CD4-positive, alpha-beta T cell treated with Interleukin-21 for 1 hour (primary cell): ENCODE results near the gene PHACTR4.
A peak's percentile ranks its signal among the peaks of the same experiment; 100 is the strongest.
"Not testable (repeated sequence)": the region's sequence is repeated elsewhere in the genome, so short reads cannot be mapped to it uniquely, and the experiment has no call there.

ENCODE experiments used
- DNase-seq: peaks from one replicate; pipeline ENCODE4 v3.0.0-alpha.2; 2020

The PHACTR4 gene

DNA sequence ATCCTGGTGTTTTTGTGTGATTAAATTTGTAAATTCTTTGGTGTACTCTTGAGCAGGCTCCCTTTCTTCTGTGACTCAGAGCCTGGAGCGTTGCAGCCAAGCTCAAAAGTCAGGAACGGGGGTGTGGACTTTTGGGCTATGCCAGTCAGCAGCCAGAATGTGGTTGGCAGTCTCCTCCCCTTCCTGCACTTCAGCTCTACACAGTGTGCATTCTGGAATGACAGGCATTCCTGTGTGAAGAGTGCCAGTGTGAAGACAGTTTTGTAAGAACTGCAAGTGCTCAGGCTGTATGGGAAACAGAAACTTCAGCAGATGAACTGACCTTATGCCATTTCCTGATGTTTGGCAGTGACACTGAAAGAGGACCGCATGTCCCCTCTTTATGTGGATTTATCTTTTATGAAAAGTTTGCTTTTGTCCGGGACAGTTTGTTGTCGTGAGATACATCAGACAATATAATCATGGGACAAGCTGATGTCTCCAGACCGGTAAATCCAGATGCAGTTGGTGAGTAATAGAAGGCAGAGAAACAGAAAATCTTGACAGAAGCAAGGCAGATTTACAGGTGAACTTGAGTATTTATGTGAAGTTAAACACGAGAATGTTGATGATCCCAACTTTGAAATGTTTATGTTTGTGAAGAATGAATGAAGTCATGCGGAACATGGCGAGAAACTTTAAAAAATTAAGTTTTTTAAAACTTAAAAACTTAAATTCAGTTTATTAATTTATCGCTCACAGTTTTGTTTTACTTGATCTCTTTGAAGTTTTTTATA lies 68.6 kb downstream of the PHACTR4 start:
- DNase-seq = no peak

DNA sequence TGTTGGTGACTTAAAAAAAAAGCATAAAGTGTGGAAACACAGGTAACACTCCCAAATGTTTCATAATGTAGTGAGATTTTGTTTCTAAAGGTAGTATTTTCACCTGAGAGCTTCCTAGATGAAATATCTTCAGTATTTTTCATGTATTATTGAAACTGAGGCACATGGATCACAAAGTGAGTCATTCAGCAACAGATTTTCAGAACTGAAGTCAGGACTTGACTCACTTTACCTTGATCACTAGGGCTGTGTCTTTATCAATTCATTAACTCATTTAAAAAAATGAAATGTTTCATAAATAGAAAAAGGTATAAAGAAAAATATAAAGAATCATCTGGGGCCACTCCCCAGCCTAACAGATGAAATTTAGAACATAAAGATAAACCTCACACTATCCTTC lies 69.8 kb downstream of the PHACTR4 start:
- DNase-seq = no peak

DNA sequence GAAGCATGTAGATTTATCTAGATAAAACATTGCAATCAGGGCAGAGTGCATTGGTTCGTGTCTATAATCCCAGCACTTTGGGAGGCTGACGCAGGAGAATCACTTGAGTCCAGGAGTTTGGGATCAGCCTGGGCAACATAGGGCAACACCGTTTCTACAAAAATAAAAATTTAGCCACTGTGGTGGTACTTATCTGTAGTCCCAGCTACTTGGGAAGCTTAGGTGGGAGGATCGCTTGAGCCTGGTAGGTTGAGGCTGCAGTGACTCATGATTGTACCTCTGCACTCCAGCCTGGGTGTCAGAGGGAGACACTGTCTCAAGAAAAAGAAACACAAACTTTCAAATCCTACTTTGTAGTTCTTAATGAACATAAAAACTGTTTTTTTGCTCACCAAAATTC lies 72.1 kb downstream of the PHACTR4 start:
- no peak for DNase-seq

DNA sequence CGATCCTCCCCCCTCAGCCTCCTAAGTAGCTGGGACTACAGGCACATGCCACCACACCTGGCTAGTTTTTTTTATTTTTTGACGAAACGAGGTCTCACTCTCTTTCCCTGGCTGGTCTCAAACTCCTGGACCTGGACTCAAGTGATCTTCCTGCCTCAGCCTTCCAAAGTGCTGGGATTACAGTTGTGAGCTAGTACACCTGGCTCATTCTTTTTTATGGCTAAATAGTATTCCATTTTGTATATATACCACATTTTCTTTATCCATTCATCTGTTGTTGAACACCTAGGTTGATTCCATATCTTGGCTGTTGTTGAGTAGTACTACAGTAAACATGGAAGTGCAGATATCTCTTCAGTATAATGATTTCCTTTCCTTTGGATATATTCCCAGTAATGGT lies 74.0 kb downstream of the PHACTR4 start:
- no peak for DNase-seq

DNA sequence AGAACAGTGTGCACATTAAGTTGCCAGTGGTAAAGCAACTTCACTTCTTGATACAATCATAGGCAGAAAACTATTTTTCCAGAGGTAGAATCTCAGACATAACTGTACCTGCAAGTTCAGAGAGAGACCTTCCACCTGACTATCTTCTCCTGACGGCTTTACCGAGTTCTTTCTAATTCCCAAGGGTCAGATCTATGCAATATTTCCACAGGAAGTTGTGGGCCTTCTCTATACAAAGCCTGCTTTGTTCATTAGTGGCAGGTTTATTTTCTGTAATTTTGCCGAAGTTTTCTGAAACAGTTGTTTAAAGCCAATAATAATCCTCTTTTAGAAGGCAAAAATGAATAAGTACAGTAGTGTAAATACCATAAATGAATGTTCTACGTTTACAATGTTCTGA lies 78.1 kb downstream of the PHACTR4 start:
- no peak for DNase-seq

DNA sequence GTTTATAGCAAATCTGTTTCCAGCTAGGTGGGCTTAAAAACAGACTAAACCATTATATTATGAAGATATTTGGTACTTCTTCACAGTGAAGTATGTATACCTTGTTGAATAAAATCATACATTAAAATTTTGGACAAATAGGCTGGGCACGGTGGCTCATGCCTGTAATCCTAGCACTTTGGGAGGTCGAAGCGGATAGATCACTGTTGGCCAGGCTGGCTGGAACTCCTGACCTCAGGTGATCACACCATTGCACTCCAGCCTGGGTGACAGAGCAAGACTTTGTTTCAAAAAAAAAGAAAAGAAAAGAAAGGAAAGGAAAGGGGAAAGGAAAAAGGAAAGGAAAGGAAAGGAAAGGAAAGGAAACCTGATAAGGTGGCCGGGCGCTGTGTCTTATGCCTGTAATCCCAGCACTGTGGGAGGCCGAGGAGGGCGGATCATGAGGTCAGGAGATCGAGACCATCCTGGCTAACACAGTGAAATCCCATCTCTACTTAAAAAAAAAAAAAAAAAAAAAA lies 78.6 kb downstream of the PHACTR4 start:
- not testable (repeated sequence) for DNase-seq

DNA sequence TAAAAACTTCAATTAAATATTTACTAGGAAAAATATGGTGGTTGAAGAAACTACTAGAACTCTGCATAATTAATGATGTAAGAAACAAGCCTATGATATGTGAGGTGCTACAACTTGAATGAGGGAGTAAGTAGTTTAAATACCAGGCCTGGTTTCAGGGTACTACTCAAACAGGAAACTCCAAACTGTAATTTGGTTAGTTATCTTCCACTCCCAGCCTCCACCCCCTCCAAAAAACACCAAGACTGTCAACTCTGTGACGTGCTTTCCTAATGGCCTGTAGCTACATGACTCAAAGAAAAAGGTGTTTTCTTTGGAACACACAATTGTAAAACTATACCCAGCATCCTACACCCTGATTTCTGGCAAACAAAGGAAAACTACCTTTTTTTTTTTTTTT lies 80.4 kb downstream of the PHACTR4 start:
- peak; percentile 35 for DNase-seq

DNA sequence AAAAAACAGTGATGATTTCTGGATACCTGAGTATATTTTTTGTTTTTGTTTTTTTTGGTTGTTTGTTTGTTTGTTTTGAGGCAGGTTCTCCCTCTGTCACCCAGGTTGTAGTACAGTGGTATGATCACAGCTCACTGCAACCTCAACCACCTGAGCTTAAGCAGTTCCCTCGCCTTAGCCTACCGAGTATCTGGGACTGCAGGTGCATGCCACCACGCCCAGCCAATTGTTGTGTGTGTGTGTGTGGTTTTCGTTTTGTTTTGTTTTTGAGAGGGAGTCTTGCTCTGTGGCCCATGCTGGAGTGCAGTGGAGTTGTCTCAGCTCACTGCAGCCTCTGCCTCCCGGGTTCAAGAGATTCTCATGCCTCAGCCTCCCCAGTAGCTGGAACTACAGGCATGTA lies 81.0 kb downstream of the PHACTR4 start:
- DNase-seq = no peak

DNA sequence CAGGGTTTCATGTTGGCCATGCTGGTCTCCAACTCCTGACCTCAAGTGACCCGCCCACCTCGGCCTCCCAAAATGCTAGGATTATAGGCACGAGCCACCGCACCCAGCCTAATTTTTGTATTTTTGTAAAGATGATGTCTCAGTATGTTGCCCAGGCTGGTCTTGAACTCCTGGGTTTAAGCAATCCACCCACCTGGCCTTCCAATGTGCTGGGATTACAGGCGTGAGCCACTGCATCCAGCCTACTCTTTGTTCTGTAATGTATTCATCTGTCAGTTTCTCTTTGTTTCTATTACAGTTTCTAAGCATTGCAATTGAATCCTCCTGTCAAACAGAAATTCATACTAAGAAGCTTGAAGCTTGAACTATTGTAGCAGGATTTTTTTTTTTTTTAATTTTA lies 81.5 kb downstream of the PHACTR4 start:
- DNase-seq = no peak

DNA sequence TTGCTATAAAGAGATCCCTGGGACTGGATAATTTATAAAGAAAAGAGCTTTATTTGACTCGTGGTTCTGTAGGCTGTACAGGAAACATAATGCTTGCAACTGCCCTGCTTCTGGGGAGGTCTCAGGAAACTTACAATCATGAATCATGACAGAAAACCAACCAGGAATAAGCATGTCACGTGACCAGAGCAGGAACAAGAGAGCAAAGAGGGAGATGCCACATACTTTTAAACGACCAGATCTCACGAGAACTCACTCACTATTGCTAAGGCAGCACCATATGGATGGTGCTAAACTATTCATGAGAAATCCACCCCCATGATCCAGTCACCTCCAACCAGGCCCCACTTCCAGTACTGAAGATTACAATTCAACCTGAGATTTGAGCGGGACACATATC lies 86.5 kb downstream of the PHACTR4 start:
- DNase-seq = no peak

DNA sequence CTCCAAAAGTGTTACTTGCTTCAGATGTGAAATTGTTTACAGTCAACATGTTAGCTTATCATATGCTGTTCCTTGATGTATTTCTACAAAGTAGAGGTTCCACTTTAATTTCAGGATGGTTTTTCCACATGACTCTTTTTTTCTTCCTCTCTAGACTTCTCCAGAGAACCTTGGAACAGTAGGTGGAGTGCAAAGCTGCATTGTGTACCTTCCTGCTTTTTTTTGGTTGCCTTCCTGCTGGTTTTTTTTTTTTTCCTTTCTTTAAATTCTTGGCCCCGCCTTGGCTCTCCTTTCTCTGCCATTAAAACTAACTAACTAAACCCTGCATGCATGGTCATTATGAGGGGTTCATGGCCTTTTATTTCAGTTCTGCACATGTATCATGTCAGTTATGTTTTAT lies 88.1 kb downstream of the PHACTR4 start:
- DNase-seq = no peak

DNA sequence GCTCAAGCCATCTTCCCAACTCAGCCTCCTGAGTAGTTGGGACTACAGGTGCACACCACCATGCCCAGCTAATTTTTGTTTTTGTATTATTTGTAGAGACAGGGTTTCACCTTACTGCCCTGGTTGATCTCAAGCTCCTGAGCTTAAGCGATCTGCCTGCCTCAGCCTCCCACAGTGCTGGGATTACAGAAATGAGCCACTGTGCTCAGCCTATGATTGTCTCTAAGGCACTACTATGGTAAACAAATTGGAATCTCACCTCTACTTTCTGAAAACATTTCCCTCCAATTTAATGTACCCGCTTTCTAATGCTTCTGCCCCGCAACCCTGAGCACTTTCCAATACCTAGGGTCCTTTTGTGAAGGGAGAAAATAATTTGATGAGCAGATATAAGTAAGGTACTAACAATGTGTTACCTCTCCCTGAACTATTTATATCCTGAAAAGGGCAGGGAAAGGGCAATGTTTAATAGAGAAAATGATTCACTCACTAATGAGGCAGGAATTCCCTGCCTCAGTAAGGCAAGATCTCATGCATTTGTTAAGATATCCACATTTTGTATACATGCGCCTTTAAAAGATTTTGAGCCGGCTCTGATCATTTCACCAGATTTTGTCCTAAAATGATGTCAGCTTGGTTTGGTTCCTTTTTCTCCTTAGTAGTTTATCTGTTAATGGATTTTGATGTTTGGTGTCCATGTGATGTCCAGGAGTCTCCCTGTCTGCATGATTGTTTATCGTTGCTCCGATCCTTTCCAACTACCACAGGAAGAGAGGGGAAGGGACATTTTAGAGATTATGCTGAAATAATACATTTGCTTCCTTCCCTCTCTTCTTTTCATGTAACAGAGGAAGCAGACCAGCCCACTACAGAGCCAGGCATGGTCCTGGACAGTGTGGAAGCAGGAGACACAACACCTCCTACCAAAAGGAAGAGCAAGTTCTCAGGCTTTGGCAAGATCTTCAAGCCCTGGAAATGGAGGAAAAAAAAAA lies 89.0 kb downstream of the PHACTR4 start:
- DNase-seq = no peak

DNA sequence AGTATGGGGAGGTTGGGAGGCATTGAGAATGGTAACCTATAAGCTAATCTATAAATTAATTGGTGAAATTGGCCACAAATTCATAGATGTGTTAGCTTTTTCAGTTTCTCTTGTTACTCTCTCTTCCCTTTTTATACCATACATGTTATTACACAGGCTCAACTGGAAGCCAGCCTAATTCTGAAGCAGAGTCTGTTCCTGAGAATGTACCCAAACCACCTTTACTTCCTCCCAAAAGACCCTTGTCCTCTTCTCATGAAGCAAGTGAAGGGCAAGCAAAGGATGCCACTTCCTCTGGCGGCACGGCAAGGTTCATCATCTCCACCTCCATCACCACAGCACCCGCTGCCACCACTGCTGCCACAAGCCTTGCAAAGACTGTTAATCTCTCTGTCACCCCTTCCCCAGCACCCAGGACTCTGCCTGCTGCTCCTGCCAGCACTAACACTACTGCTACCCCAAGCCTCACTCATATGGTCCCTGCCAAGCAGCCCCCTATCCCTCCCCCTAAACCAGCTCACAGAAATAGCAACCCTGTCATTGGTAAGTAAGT lies 96.8 kb downstream of the PHACTR4 start:
- no peak for DNase-seq

DNA sequence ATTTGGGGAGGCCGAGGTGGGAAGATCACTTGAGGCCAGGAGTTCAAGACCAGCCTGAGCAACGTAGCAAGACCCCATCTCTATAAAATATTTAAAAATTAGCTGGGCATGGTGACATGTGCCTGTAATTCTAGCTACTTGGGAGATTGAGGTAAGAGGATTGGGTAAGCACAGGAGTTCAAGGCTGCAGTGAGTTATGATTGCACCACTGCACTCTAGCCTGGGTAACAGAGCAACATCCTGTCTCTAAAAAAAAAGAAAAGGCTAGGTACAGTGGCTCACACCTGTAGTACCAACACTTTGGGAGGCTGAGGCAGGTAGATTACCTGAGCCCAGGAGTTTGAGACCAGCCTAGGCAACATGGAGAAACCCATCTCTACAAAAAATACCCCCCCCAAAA lies 100.6 kb downstream of the PHACTR4 start:
- DNase-seq = no peak

DNA sequence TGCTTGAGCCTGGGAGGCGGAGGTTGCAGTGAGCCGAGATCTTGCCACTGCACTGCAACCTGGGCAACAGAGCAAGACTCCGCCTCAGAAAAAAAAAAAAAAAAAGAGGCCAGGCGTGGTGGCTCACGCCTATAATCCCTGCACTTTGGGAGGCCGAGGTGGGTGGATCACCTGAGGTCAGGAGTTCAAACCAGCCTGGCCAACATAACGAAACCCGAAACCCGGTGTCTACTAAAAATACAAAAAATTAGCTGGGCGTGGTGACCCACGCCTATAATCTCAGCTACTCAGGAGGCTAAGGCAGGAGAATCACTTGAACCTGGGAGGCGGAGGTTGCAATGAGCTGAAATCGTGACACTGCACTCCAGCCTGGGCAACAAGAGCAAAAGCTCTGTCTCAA lies 110.0 kb downstream of the PHACTR4 start:
- DNase-seq = not testable (repeated sequence)

DNA sequence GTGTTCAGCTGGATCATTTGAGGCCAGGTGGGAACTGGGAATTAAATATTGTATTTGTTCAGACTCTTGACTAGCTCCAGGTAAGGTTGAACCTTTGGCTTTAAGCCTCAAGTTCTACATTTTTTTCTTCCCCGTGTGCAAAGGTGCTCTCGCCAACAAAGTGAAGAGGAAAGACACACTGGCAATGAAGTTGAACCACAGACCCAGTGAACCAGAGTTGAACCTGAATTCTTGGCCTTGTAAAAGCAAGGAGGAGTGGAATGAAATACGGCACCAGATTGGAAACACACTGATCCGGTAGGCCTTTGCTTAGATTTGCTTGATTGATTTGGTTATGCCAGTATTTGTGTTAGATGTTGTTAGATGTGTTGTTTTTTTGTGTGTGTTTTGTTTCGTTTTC lies 110.8 kb downstream of the PHACTR4 start:
- no peak for DNase-seq

DNA sequence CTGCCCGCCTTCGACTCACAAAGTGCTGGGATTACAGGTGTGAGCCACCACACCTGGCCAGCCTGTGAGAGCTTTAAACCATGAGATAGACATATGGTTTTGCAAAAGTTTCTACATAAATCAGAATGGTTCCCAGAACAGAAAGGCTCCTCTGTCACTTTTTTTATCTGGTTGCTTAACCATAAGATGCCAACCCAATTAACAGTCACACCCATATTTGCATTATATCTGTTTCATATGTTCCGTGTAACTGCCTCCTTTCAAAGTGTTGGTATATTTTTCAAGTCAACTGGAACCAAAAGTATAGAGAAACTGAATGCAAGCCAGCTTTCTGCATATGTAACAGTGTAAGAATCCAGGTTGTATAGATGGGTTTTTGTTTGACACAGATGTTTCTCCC lies 112.6 kb downstream of the PHACTR4 start:
- no peak for DNase-seq

DNA sequence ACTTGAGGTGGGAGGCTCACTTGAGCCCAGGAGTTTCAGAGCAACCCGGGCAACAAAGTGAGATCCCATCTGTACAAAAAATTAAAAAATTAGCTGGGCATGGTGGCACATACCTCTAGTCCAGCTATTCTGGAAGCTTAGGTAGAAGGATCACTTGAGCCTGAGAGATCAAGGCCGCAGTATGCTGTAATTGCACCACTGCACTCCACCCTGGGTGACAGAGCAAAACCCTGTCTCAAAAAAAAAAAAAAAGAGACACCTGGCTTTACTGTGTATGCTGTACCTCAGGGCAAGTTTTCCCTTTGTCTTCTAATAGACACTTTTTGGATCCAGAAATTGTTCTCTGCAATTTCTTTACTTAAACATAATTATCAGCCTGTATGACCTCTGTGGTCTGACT lies 113.2 kb downstream of the PHACTR4 start:
- DNase-seq = no peak

DNA sequence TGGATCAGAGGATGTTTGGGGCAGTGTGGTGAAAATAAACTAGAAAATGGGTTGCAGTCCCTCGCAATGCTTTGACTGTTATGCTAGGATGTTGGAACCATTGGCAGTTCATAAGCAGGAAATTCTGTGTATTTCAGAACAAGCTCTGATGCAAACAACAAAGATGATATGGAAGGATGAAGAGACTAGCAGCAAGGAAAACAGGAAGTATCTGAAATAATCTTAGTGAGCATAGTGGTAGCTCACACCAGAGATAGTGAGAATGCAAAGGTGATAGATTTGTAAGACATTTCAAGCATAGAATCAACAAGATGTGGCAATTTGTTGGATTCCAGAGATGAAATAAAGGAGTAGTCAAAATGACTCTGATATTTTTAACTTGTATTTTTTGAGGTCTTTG lies 125.2 kb downstream of the PHACTR4 start:
- DNase-seq = no peak

DNA sequence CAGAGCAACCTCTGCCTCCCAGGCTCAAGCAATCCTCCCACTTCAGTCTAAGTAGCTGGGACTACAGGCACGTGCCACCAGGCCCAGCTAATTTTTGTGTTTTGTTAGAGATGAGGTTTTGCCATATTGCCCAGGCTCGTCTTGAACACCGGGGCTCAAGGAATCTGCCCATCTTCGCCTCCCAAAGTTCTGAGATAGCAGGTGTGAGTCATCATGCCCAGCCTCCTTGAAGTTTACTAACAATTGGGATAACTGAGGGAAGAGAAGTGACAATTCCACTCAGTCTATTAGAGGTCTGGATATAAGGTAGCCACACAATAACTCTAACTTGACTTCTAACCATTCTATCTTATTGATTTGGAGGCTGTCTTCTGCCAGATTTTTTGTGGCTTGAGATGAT lies 130.0 kb downstream of the PHACTR4 start:
- DNase-seq = no peak

DNA sequence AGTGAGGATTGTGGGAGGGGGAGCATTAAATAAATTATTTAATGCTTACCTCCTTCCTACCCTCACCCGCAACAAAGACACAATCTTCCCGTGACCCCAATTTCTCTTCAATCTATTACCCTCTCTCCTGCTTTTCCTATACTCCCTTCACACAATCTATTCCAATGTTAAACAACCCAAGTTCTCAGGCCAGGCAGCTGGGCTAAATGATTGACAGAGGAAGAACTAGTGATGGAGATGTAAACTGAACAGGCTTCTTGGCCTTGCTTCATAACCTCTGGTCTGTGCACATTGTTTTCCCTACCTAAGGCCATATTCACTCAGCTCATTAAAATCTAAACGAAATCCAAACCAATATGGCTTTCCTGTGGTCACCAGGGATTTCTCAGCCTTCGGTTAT lies 132.4 kb downstream of the PHACTR4 start:
- DNase-seq = no peak

DNA sequence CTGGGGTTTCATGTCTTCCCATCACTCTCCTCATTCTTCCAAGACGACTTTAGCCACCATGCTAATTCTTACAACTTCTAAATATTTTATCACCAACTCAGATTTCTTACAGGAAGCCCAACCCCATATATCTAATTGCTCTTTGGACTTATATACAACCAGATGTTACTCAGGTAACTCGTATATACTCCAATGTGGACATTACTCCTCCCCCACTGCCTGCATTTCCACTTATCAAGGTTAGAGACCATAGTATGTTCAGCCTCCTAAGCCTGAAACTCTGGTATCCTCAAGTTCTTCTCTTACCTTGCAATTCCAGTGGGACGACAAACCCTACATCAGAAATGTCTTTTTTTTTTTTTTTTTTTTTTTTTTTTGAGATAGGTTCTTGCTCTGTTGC lies 133.6 kb downstream of the PHACTR4 start:
- no peak for DNase-seq

DNA sequence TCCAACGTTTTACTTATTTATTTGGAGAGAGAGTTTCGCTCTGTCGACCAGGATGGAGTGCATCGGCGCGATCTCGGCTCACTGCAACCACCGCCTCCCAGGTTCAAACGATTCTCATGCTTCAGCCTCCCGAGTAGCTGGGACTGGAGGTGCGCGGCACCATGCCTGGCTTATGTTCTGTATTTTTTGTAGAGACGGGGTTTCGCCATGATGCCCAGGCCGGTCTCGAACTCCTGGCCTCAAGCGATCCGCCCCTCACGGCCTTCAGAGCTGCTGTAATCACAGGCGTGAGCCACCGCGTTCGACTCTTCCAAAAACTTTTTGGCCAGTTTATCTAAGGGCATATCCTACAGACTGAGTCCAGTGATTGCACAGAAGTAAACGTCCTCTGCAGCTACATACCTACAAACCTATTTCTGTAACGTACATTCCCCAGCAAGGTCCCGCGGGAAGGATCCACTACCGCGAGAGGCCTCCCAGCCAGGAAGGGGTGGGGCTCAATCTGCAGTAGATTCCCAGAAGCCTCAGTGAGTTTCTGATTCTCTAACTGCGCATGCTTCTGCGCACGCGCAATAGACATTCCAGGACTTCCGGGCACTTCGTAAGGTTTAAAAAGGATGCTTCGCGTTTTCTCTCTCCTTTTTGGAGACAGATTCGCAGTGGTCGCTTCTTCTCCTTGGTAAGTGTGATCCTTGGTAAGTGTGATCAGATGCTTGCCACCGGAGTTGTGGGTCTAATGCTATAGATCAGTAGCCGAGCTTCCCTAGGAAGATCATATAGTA lies 136.1 kb downstream of the PHACTR4 start, which contains the start of gene RCC1:
RCC1 (plus strand) TSS at position 638 of the 782 bp plus-strand sequence. CDS start 23,824 bp downstream, outside the sequence.
- DNase-seq = peak; percentile 98
